T-helper 2 cell treated with Interferon-gamma antibody and Interleukin-4, amounts not matched to agents 100 ng/mL and 5 ng/mL, for 36 hours (primary cell): ENCODE results near the gene YWHAQ. TPM values are rescaled to one million over a fixed set of nuclear protein-coding genes. Genes with fewer than 3 reads are reported as not detected.
"Not testable (repeated sequence)": the region's sequence is repeated elsewhere in the genome, so short reads cannot be mapped to it uniquely, and the experiment has no call there.

Source experiments
- intact Hi-C: fragments of 100-400 bp; cut with micrococcal nuclease; formaldehyde crosslinking; loops from one replicate; pipeline ENCODE4 v1.15.1; 2023
- total RNA-seq: library from RNA; stranded (reverse); gene quantifications from 2 replicates; pipeline ENCODE4 v1.2.3, GENCODE V29; 2022

YWHAQ gene
- total RNA-seq, 1 donor from 2014 or later, result 286 TPM

DNA sequence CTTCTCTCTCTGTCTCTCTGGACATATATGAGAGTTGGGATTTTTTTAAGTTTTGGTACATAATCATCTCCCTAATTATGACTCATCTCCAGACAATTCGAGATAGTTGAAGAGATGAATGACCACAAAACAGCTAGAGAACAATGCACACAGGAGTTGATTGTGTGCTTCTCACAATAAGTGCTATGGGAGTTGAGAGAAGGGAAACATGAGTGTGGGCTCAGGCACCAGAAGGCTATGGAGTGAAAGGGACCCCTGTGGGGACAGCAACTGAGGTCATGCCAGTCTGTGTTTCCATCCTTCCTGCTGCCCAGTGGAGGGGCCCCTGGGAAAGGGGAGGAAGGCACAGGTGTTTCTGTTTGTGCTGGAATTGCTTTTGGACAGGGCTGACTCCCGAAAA lies 6.5 kb upstream of the YWHAQ start:
- intact Hi-C loops, result no loop called here

DNA sequence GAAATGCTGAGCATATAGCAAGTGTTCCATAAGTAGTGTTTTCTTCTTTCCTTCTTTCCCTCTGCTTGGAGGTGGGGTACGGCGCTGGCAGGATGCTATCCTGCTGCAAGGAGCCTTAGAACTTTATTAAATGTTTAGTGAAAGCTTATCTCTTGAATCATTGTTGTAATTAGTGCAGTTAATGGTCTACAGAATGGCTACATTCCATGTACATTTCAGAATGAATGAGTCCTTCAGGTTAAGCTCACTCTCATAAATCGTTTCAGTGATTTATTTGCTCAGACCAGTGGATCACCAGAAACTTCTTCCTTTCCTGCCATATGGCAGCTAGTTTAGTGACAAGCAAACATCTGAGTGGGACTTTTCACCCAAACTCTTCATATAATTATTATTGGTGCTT lies 3.3 kb upstream of the YWHAQ start:
- intact Hi-C loops, result loop anchor here (5.0 kb wide), 1 partner anchor 118 kb away; no protein-coding TSS in a partner anchor

DNA sequence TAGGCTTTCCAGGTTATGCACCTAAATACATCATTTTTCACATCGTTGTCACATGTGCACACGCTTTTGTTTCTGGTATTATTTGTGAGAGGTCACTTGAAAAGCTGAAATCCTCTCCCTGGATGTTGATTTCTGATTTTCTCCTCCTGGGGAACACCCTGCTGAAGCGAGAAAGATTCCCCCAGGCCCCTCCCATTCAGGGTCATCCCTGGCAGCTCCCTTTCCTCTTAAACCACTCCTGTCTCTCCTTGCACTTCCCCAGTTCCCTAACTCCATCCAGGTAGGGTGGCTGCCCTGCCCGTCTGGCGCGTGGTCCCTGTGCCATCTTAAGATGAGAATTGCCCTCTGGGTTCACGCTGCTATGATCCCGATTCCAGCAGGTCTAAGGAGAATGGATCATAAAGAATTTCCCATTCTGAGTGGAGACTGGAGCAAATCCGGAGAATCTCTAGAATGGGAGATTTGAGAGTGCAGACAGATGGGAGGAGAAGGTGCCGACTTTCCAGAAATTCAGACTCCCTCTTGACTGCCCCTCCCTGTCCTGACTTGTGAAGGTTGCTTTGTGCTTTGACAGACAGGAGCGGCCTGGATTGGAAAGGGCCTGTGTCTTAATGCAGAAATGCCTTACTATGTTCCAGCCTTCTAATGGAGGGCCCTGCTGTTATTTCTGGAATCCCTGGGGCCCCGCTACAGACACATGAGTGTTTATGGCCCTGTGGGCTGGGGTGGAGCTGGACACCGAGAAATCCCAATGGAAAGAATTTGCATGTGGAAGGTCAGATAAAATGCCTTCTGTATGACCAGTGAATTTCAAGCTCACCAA lies 1.3 kb upstream of the YWHAQ start:
- intact Hi-C loops, result loop anchor here (1.0 to 5.0 kb wide), 7 partner anchors 23 to 489 kb away; partner anchors contain the start of genes ADAM17, CPSF3, IAH1 and ITGB1BP1

DNA sequence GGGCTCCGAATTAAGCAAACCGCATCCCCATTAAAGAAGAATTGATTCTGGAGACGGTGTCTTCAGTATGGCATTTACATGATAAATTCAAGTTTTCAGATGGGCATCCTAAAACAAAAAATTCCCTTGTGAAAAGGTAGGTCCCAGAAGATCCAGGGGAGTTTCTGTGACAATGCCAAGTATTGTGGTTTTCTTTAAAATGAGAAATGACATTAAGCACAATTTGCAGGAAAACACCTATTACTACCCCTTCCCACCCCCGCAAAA lies 689 bp upstream of the YWHAQ start:
- intact Hi-C loops, result loop anchor here (1.0 to 5.0 kb wide), 7 partner anchors 24 to 489 kb away; partner anchors contain the start of genes ADAM17, CPSF3, IAH1 and ITGB1BP1

DNA sequence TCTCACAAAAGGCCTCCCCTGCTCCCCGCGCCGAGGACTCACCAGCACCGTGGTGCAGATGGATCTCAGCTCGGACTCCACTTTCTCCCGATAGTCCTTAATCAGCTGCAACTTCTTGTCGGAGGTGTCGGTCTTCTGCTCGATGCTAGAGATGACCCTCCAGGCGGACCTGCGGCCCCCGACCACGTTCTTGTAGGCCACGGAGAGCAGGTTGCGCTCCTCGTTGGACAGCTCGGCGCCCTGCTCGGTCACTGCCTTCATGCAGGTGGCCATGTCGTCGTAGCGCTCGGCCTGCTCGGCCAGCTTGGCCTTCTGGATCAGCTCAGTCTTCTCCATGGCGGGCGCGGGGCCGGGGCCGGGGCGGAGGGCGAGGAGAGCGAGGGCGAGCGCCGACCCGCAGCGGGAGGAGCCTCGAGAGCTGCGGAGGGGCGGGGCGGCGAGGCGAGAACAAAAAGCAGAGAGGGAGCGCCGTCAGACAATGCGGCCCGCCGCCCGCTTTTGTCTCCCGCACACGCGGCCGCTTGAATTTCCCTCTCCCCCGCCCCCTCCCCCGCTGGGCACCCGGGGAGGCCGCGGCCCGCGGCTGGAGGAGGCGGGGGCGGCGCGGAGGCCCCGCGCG lies 571 bp downstream of the YWHAQ start:
- intact Hi-C loops, result loop anchor here (1.0 to 5.0 kb wide), 6 partner anchors 73 to 491 kb away; partner anchors contain the start of genes GRHL1, IAH1 and TAF1B

DNA sequence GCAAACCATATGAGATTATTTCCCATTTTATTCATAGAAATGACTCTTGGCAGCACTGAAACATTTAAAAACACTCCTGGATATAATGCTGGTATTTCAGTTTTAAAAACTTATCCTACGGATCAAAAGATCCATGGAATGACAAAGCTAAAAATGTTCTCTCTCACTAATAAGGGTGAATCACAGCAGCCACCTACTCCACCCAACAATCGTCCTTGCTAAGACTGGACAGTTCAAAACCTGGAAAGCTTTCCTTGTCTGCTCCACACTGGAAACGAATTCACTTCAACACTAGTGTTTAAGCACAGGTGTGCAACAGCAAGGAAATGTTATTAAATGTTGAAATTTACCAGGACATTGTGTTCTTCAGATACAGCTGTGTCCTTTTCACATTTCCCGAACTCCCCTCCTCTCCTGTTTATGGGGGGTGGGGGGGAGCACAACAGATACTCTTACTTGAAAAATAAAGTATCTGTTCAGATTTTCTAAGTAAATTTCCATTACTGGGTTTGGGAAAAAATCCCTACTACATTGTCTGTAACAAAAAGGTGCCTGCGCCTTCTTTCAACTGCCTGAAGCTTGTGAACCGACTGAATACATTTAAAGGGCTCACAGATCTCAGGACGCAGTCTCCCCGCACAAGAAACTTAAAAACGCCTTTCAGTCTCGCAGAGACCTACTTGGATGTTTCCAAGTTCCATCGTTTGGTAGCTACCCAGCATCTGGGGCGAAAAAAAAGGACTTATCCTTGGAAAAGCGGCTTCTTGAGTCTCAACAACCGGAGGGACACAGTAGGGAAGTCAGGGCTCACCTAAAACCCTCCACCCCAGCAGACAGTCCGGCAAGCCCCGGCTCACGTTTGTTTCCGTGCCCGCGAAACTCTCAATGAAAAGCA lies 1.3 kb downstream of the YWHAQ start:
- intact Hi-C loops, result loop anchor here (1.0 to 5.0 kb wide), 6 partner anchors 74 to 491 kb away; partner anchors contain the start of genes GRHL1, IAH1 and TAF1B

DNA sequence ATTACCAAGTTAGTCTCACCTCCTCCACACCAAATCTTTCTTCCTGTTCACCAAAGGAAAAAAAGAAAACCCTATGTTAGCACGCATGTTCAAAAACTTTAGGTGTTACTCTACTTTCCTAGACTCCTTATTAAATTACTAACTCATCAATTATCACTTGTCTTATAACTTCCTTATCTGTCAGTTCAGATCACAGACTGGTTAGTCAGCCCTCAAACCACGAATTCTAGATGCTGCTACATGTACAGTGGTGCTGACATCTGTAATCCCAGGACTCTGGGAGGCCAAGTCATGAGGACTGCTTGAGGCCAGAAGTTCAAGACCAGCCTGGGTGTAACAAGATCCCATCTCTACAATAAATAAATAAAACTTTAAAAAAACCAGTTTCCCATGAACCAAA lies 3.5 kb downstream of the YWHAQ start:
- intact Hi-C loops, result loop anchor here (1.0 kb wide), 1 partner anchor 19 kb away; no protein-coding TSS in a partner anchor

DNA sequence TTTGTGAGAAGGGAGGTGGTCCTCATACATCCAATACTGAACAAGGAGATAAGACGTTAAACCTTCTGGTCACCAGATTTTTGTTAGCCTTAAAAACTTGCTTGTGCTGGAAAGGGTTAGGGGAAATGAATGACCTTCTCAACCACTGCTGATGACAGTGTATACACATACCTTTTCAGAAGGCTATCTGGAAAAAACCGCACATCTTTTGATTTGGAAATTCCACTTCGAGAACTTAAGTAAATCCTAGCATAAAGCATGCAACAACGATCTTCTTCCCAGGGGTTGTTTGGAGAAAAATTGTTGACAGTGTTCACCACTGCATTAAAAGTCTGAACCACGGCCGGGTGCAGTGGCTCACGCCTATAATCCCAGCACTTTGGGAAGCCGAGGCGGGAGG lies 7.6 kb downstream of the YWHAQ start:
- intact Hi-C loops, result no loop called here

DNA sequence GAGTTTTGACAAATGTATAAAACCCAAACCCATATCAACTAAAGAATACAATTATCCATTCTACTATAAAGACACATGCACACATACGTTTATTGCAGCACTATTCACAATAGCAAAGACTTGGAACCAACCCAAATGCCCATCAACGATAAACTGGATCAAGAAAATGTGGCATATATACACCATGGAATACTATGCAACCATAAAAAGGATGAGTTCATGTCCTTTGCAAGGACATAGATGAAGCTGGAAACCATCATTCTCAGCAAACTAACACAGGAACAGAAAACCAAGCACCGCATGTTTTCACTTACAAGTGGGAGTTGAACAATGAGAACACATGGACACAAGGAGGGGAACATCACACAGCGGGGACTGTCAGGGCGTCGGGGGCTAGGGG lies 9.1 kb downstream of the YWHAQ start:
- intact Hi-C loops, result not testable (repeated sequence)

DNA sequence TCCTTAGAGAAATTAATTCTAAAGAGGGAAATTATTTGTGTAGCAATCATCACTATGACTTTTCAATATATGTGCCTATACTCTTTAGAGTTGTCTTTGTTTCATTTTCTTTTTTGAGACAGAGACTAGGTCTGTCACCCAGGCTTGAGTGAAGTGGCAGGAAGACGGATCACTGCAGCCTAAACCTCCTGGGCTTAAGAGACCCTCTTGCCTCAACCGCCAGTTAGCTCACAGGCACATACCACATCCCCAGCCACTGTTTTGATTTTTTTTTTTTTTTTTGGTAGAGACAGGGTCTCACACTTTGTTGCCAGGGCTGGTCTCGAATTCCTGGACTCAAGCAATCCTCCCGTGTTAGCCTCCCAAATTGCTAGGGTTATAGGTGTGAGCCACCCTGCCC lies 12.4 kb downstream of the YWHAQ start:
- intact Hi-C loops, result loop anchor here (5.0 kb wide), 1 partner anchor 119 kb away; no protein-coding TSS in a partner anchor

DNA sequence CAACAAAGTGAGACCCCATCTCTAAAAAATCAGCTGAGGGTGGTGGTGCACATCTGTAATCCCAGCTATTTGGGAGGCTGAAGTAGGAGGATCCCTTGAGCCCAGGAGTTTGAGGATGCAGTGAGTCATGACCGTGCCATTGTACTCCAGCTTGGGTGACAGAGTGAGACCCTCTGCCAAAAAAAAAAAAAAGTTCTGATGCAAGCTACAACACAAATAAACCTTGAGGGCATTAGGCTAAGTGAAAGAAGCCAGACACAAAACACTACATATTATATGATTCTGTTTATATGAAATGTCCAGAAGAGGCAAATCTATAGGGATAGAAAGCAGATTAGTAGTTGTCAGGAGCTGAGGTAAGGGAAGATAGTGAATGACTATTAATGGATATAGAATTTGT lies 13.0 kb downstream of the YWHAQ start:
- intact Hi-C loops, result loop anchor here (5.0 kb wide), 1 partner anchor 120 kb away; no protein-coding TSS in a partner anchor

DNA sequence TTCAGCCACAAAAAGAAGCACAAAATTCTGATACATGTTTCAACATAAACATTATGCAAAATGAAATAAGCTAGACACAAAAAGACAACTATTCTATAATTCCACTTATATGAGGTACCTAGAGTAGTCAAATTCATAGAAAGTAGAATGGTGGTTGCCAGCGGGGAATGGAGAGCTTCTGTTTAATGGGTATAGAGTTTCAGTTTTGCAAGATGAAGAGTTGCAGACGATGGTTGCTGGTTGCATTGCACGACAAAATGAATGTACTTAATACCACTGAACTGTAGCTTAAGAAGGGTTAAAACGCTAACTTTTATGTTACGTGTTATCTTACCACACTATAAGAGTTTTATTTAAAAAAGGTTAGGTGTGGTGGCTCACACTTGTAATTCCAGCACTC lies 13.5 kb downstream of the YWHAQ start:
- intact Hi-C loops, result loop anchor here (5.0 kb wide), 1 partner anchor 120 kb away; no protein-coding TSS in a partner anchor

DNA sequence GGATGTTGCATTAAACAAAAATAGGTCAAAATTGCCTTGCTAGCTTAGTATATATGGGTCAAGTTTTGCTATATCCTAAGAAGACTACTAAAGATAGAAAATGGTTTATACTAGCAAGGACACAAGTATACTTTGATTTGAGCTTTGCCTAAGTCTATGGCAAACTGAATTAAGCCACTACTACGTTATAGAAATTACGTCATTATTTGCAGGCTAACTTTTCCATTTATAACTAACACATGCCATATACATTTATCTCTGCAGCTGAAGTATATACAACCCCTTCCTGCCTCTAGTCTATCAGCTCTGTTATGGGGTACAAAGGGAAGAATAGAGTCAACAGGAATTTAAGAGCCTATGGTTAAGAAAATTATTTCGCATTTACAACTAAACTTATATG lies 16.2 kb downstream of the YWHAQ start:
- intact Hi-C loops, result no loop called here

DNA sequence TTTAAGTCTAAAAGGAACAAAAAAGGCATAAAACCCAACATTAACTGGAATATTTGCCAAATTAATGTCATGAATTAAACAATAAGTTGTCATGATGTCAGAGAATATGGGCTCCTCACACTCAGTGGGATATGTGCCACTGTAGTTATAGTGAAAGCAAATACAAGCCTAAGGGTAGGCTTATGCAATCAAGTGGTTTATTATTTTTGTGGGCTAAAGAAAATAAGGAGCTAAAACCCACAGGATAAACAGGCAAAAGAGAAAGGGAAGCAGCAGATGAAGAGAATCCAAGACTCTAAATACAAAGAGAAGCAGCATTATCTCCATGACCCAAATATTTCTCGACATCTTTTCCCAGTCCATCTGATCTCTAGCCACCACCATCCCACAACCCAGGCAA lies 17.5 kb downstream of the YWHAQ start:
- intact Hi-C loops, result no loop called here

DNA sequence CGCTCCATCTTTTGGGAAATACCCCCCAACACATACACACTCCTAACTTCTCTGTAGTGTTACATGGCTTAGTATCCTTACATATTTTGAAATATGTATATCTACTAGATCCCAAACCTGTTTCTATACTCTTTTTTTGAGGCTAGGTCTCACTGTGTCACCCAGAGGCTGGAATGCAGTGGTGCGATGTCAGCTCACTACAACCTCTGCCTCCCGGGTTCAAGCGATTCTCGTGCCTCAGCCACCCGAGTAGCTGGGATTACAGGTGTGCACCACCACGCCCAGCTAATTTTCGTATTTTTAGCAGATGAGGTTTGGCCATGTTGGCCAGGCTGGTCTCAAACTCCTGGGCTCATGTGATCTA lies 19.3 kb downstream of the YWHAQ start:
- intact Hi-C loops, result not testable (repeated sequence)

DNA sequence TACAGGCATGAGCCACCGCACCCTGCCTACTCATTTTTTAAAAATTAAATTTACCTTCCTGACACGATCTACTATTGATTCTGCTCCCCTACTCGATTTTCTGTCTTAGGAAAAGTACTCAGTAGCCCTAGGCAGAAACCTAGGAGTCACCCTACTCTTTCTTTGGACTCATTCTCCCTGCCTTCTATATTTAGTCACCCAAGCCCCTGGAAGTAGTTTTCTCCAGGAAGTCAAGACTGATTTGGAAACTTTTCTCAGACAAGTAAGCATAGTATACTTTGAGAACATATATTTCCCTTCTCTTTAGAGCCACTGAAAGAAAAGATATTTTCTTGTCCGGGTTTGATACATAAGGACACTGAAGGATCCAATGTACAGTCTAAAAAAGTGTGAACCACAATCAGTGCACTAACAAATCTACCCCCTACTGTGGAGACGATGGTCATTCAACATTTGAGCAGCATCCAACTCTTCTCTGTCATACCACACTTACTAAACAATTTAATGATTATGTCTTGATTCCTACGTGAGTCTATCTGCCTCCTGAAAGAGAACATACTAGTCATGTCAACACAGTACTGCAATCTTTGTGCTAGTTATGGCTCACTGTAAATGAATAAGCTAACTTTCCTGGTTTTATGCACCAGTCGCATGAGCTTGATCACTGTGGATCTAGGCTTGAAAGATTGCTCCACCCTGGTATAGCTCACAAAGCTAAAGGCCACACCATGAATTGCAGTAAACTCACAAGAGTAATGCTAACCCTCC lies 19.8 kb downstream of the YWHAQ start:
- intact Hi-C loops, result no loop called here

DNA sequence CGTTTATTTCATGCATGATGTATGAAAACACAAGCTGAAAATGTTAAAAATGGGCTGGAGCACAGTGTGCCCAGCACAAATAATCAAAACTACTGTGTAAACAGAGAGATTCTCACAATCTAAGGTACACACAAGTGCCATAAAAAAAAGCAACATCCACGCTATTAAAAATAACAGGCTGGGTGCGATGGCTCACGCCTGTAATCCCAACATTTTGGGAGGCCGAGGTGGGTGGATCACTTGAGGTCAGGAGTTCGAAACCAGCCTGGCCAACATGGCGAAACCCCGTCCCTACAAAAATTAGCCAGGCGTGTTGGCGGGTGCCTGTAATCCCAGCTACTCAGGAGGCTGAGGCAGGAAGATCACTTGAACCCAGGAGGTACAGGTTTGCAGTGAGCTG lies 22.3 kb downstream of the YWHAQ start:
- intact Hi-C loops, result loop anchor here (1.0 to 2.0 kb wide), 4 partner anchors 14 to 235 kb away; partner anchors contain the start of genes ADAM17 and TAF1B

DNA sequence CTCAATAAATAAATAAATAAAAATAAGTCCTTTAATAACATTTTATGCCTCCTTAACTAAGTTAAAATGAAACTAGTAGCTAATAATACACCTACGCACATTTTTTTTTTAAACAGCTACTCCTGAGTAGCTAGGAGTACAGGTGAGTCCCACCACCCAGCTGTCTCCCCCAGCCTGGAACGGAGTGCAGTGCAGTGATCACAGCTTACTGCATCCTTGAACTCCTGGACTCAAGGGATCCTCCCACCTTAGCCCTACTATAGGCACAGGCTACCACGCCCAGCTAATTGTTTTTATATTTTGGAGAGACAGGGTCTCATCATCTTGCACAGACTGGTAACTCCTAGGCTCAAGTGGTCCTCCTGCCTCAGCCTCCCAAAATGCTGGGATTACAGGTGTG lies 28.4 kb downstream of the YWHAQ start:
- intact Hi-C loops, result no loop called here

DNA sequence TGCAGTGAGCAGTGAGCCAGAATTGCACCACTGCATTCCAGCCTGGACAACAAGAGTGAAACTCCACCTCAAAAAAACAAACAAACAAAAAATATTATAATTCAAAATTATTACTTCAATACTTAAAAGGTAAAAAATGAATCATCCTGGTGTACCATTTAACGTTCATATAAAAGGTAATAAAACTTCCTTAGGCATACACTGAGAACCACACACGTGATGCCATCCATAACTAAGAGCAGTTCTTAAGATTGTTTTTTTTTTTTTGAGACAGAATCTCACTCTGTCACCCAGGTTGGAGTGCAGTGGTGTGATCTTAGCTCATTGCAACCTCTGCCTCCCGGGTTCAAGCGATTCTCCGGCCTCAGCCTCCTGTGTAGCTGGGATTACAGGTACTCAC lies 29.4 kb downstream of the YWHAQ start:
- intact Hi-C loops, result no loop called here

DNA sequence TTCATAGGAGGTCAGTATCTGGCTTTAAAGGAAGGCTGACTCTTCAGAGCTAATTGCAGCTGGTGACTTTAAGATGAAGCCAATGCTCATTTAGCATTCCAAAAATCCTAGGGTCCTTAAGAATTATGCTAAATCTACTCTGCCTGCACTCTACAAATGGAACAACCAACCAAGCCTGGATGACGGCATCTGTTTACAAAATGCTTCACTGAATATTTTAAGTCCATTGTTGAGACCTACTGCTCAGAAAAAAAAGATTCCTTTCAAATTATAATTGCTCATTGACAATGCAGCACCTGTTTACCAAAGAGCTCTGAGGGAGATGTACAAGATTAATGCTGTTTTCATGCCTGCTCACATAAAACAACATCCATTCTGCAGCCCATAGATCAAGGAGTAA lies 31.4 kb downstream of the YWHAQ start:
- intact Hi-C loops, result no loop called here
